ENCODE measurements around the gene HIC2. TPM values are rescaled to one million over a fixed set of nuclear protein-coding genes. Genes with fewer than 3 reads are reported as not detected.
A peak's percentile ranks its signal among the peaks of the same experiment; 100 is the strongest.
"Not testable (repeated sequence)": the region's sequence is repeated elsewhere in the genome, so short reads cannot be mapped to it uniquely, and the experiment has no call there.

The HIC2 gene
- total RNA-seq, 4 donors from 2014 or later, result 3.3 to 5.2 (median 4.6) TPM

GRCh38 chr22:21407792-21408191 is 9.4 kb upstream of the HIC2 start:
- intact Hi-C loops (cut with DNase I); H3K27me3 ChIP-seq; H3K9me3 ChIP-seq; H3K27ac ChIP-seq; DNase-seq; H3K4me1 ChIP-seq; H3K36me3 ChIP-seq; H3K4me3 ChIP-seq: not testable (repeated sequence)
- 100% methylated on average over 1 of the region's 4 CpGs; no CpG with 5 or more reads in 1 of the 2 donors for WGBS, 2 donors

- H3K27me3 ChIP-seq; H3K9me3 ChIP-seq; intact Hi-C loops (cut with DNase I); H3K27ac ChIP-seq; DNase-seq; H3K4me3 ChIP-seq; H3K4me1 ChIP-seq; H3K36me3 ChIP-seq: not testable (repeated sequence)
- WGBS, 2 donors, result 20% methylated on average over 3 of the region's 25 CpGs; no CpG with 5 or more reads in 1 of the 2 donors
Measured at GRCh38 chr22:21416375-21416774, 796 bp upstream of the HIC2 start.

- H3K9me3 ChIP-seq; H3K4me1 ChIP-seq; intact Hi-C loops (cut with DNase I); H3K36me3 ChIP-seq; H3K27me3 ChIP-seq; DNase-seq: not testable (repeated sequence)
- Histone ChIP-seq H3K27ac (peak overlapping the region in 2 of 4 donors; percentile 68 to 84), H3K4me3 (peak overlapping the region; percentile 23 to 61 (median 46))
- 1% methylated on average over 17 of the region's 33 CpGs; no CpG with 5 or more reads in 1 of the 2 donors for WGBS, 2 donors
Measured at GRCh38 chr22:21417853-21418252, 682 bp downstream of the HIC2 start.

- 78 to 81% methylated on average over 3 to 5 of the region's 15 CpGs for WGBS, 2 donors
- DNase-seq; H3K27ac ChIP-seq; intact Hi-C loops (cut with DNase I); H3K9me3 ChIP-seq; H3K27me3 ChIP-seq; H3K36me3 ChIP-seq; H3K4me1 ChIP-seq; H3K4me3 ChIP-seq: not testable (repeated sequence)
Measured at GRCh38 chr22:21418974-21419638, 1.9 kb downstream of the HIC2 start.

DNA sequence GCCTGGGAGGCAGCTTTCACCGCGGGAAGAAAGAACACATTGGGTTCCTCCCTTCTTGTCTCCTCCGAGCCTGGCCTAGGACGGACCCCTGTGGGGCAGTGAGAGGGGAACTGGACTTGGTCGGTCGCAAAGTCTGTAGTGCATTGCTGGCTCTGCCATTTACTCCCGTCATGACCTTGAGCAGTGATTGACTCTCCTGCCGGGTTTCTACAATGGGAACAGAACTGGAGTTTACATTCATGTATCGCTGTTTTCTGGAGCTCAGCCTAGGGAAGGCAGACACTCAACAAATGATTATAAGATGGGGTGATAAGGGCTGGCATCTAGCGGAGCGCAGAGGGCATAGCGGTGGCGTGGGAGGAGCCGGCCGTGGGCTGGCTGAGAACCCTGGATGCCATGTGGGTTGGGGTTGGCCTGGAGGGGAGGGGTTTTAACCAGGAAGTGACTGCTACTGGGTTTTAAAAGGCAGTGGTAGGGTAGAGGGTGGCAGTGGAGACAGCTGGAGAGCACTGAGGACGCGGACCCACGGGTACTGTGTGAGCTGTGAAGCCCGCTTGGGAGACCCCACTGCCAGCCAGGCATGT is 3.1 kb downstream of the HIC2 start:
- H3K27me3 ChIP-seq; intact Hi-C loops (cut with DNase I): not testable (repeated sequence)
- WGBS, 2 donors, result 0% methylated on average over 2 of the region's 19 CpGs; no CpG with 5 or more reads in 1 of the 2 donors

DNA sequence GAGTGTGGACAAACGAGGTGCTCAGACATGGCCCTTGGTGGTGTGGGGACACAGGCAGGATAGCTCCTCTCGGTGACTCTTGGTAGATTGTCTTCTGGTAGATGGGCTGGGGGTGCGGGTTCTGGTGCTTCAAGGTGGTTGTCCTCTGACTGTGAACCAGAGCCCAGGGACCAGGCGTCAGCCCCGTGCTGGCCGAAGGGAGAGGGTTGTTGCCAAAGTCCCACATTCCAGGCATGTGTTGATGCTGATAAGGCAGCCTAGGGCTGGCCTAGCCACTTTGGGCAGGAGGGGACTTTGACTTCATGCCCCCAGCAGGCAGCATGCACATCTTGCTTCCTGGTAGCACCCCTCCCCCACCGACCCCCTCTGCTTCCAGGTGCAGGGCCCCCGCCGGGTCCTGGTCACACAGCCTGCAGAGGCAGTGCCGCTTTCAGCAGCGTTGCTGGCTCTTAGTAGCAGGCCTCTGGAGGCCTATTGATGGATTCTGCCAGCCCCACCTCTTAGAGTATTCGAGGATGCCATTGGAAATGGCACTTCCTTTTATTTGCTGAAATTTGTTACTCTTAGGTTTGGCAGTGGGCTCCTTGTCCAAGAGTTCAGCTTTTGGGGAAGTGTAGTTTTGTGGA is 7.0 kb downstream of the HIC2 start:
- H3K36me3 ChIP-seq; H3K9me3 ChIP-seq; intact Hi-C loops (cut with DNase I); H3K27ac ChIP-seq; H3K4me1 ChIP-seq; H3K27me3 ChIP-seq; DNase-seq; H3K4me3 ChIP-seq: not testable (repeated sequence)
- WGBS, 2 donors, result no CpG with 5 or more reads among the region's 12 CpGs

More for the DNA sequence above, 3.1 kb downstream of the HIC2 start:
- H3K9me3 ChIP-seq, H3K27ac ChIP-seq, H3K36me3 ChIP-seq, H3K4me1 ChIP-seq, DNase-seq, H3K4me3 ChIP-seq: not testable (repeated sequence)

DNA sequence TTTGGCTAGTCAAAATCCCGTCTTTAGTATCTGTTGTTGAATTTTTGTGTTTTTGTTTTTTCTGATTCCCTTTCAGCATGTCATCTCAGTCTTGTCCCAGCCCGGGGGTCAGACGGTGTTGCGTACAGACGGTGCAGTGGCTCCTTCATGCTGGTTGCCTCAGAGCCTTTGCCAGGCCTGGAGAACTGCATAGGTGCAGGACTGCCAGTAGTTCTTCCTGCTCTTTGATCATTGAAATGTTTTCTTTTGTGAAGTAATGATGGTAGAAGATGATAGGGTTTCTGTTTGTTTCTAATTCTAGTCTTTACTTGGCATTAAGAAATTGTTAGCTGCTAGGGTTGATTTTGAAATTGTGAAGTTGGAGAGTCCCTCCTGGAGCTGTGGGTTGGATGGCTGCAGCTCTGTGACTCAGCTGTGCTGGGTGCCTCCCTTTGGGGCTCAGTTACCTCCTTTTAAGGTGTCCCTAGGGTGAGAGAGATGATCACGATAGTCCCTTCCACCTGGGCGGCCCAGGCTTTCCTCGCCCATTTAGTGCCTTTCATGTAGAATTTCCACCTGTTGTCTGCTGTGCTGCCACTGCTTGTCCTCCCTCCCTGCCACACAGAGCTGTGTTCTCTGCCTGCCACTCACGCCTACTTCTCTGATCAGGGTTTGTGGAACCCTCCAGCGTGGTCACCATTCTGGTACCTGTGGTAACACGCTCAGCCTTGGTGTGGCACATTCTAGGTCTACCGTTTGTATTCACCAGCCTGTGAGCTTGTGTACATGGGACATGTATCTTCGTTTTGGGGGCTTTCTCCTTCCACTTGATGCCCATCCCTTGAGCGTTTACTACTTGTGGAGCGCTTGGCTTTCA is 17.4 kb downstream of the HIC2 start:
- H3K36me3 ChIP-seq; H3K4me3 ChIP-seq; H3K9me3 ChIP-seq; H3K27ac ChIP-seq; intact Hi-C loops (cut with DNase I); H3K27me3 ChIP-seq; H3K4me1 ChIP-seq; DNase-seq: not testable (repeated sequence)
- no CpG with 5 or more reads among the region's 15 CpGs for WGBS, 2 donors

DNA sequence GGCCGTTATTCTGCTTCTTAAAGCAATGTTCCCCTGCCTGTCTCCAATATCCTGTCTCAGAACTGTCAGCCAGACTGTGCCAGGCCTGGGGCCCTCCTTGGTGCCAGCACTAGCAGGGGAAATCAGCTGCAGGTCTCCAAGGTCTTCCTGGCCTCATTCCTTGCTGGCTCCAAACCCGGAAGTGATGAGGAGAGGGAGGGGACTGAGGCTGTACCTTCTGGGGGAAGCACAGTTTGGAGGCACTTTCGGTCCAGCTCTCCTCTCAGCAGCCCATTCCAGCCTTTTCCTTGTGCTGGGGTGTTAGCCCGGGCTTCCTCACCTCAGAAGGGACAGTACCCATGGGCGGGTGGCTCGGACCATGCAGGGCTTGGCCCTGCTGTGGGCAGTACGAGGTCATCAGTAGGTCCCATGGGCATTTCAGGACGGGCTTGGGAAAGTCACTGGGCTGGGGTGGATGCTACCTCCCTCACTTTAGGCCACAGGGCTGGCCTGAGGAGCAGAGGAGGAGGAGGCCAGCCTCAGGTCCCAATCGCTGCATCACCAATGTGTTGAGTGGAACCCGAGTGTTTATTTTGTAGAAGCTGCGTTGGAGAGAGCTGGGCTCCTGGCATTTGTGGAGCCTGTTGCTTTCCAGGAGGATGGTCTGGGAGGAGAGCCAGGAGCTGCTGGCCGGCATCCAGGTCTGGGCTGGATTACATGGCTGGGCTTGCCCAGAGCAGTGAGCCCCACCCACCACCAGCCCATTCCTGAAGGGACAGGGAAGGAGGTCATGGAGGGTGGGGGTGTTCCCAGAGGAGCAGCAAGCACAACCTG is 19.0 kb downstream of the HIC2 start:
- H3K27me3 ChIP-seq; H3K36me3 ChIP-seq; DNase-seq; intact Hi-C loops (cut with DNase I); H3K9me3 ChIP-seq; H3K4me1 ChIP-seq: not testable (repeated sequence)
- Histone ChIP-seq H3K4me3 (peak overlapping the region in 1 of 4 donors; percentile 34), H3K27ac (peak overlapping the region in 2 of 4 donors; percentile 60 to 73)
- WGBS, 2 donors, result no CpG with 5 or more reads among the region's 12 CpGs

- H3K27ac ChIP-seq; H3K4me3 ChIP-seq; H3K4me1 ChIP-seq; intact Hi-C loops (cut with DNase I); H3K27me3 ChIP-seq; DNase-seq; H3K36me3 ChIP-seq; H3K9me3 ChIP-seq: not testable (repeated sequence)
- no CpG with 5 or more reads among the region's 6 CpGs for WGBS, 2 donors
Measured at GRCh38 chr22:21438013-21438412, 20.8 kb downstream of the HIC2 start.

GRCh38 chr22:21440018-21440636 is 23.0 kb downstream of the HIC2 start:
- H3K27me3 ChIP-seq; H3K27ac ChIP-seq; DNase-seq; H3K9me3 ChIP-seq; intact Hi-C loops (cut with DNase I); H3K4me3 ChIP-seq; H3K4me1 ChIP-seq: not testable (repeated sequence)
- no CpG with 5 or more reads among the region's 10 CpGs for WGBS, 2 donors
- H3K36me3 ChIP-seq, result peaks cover under 1 to 23% (median 7%) of the 10 kb centered on the region in 3 donors

DNA sequence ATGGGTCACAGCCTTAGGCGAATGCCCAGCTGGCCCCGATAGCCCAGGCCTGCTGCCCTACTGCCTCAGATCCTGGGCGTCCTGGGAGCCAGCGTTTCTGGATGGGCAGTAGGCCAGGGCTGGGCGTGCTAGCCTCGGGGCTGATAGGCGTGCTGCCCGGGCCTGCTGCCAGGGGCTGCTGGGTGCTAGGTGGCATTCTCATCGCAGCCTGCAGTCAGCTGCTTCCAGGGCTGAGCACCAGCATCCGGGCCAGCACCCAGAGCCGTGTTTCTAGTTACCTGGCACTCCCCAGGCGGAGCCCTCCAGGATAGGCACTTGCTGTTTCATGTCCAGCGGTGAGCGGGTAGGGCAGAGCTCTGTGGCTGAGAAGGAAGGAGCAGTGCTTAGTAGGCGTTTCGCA is 23.5 kb downstream of the HIC2 start:
- H3K27ac ChIP-seq; intact Hi-C loops (cut with DNase I); DNase-seq; H3K4me3 ChIP-seq; H3K4me1 ChIP-seq; H3K27me3 ChIP-seq; H3K9me3 ChIP-seq: not testable (repeated sequence)
- WGBS, 2 donors, result no CpG with 5 or more reads among the region's 16 CpGs
- H3K36me3 ChIP-seq, result peaks cover 6 to 29% (median 13%) of the 10 kb centered on the region in 3 donors

DNA sequence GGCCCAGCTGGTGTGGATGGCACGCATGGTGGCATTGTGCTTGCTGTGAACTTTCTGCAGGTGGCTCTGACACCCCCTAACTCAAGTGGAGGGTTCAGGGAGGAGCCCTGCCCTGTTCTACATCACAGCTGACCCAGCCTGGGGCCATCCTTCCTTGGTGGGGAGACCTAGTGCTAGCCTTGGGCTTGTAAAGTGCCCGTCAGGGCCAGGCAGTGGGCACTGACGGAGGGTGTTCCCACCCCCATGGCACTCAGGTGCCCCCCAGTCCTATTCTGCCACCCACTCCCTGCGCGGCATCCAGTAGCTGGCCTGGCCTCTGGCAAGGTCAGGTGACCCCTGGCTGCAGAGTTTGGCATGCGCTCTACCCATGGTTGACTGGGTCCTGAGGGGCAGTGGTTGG is 24.0 kb downstream of the HIC2 start:
- H3K4me3 ChIP-seq; H3K9me3 ChIP-seq; H3K27me3 ChIP-seq; H3K4me1 ChIP-seq; DNase-seq; intact Hi-C loops (cut with DNase I); H3K27ac ChIP-seq: not testable (repeated sequence)
- WGBS, 2 donors, result no CpG with 5 or more reads among the region's 6 CpGs
- peaks cover 9 to 34% (median 18%) of the 10 kb centered on the region in 3 donors for H3K36me3 ChIP-seq

All from esophagus squamous epithelium (tissue), 5 donors.